NK-92 treated with Interleukin-12 subunit alpha and Interleukin-12 subunit beta, amount 100 ng/mL, for 24 hours (cell line): ENCODE measurements around the gene BTBD3.

ENCODE experiments used
- DNase-seq: peaks from one replicate; lab custom pipeline; 2025; lab: John Stamatoyannopoulos, UW

The BTBD3 gene

GRCh38 chr20:11918391-11918845 is 725 bp downstream of the BTBD3 start:
- DNase-seq, result no peak

- DNase-seq, result no peak
Observed at GRCh38 chr20:11918981-11919380, 1.3 kb downstream of the BTBD3 start.

- DNase-seq, result no peak
Observed at GRCh38 chr20:11919581-11919980, 1.9 kb downstream of the BTBD3 start.

GRCh38 chr20:11920083-11920482 is 2.4 kb downstream of the BTBD3 start:
- no peak for DNase-seq

GRCh38 chr20:11921321-11921720 is 3.6 kb downstream of the BTBD3 start:
- DNase-seq, result no peak

GRCh38 chr20:11922561-11922960 is 4.9 kb downstream of the BTBD3 start:
- no peak for DNase-seq

GRCh38 chr20:11924923-11925322 is 7.2 kb downstream of the BTBD3 start:
- no peak for DNase-seq

GRCh38 chr20:11926292-11926998 is 8.8 kb downstream of the BTBD3 start:
- no peak for DNase-seq

- DNase-seq, result no peak
Observed at GRCh38 chr20:11929947-11930346, 12.3 kb downstream of the BTBD3 start.

- DNase-seq, result no peak
Observed at GRCh38 chr20:11935212-11936154, 17.8 kb downstream of the BTBD3 start.

- no peak for DNase-seq
Observed at GRCh38 chr20:11936157-11936556, 18.5 kb downstream of the BTBD3 start.

GRCh38 chr20:11937230-11937629 is 19.5 kb downstream of the BTBD3 start:
- no peak for DNase-seq

GRCh38 chr20:11941593-11942246 is 24.0 kb downstream of the BTBD3 start:
- no peak for DNase-seq

GRCh38 chr20:11943778-11944177 is 26.1 kb downstream of the BTBD3 start:
- DNase-seq, result no peak

GRCh38 chr20:11948806-11949205 is 31.1 kb downstream of the BTBD3 start:
- no peak for DNase-seq

- DNase-seq, result no peak
Observed at GRCh38 chr20:11949711-11950110, 32.0 kb downstream of the BTBD3 start.

- no peak for DNase-seq
Observed at GRCh38 chr20:11951696-11952095, 34.0 kb downstream of the BTBD3 start.

GRCh38 chr20:11952639-11953038 is 34.9 kb downstream of the BTBD3 start:
- no peak for DNase-seq

- DNase-seq, result no peak
Observed at GRCh38 chr20:11957911-11958310, 40.2 kb downstream of the BTBD3 start.

GRCh38 chr20:11958855-11959254 is 41.2 kb downstream of the BTBD3 start:
- DNase-seq, result no peak

- DNase-seq, result no peak
Observed at GRCh38 chr20:11965602-11966001, 47.9 kb downstream of the BTBD3 start.

- DNase-seq, result no peak
Observed at GRCh38 chr20:11966186-11966585, 48.5 kb downstream of the BTBD3 start.
